BJ (cell line): Measurements from ENCODE around the gene ANKRD44. TPM values are rescaled to one million over a fixed set of nuclear protein-coding genes. Genes with fewer than 3 reads are reported as not detected.

Source experiments
- CTCF ChIA-PET: fragments of 350-600 bp; formaldehyde crosslinking; extraction: SDS; loops from one replicate; lab custom pipeline; 2021; ENCODE audit warnings: antibody characterized with exemption, inconsistent platforms; lab: Yijun Ruan, JAX
- POLR2A ChIA-PET: fragments of 300-600 bp; sonication (Branson Sonifier 250); formaldehyde crosslinking; extraction: SDS; loops from one replicate; lab custom pipeline; 2021; ENCODE audit warnings: antibody characterized with exemption; lab: Charles Lee
- DNase-seq: peaks from one replicate; pipeline ENCODE4 v3.0.0-alpha.2; 2011; ENCODE audit warnings: low read depth
- H3K27me3 ChIP-seq: 2 replicates; pipeline ENCODE4 v1.6.0; 2011; ENCODE audit warnings: low read length; ENCODE audit not compliant: control insufficient read depth, insufficient read depth
- H3K36me3 ChIP-seq: 2 replicates; pipeline ENCODE4 v1.5.1; 2011; ENCODE audit warnings: low read length; ENCODE audit not compliant: control insufficient read depth, insufficient read depth
- H3K4me3 ChIP-seq: 2 replicates; pipeline ENCODE4 v1.5.1; 2011; ENCODE audit warnings: low read depth, mild to moderate bottlenecking, control low read depth, low read length
- CTCF ChIP-seq: IDR thresholded peaks from 2 replicates; pipeline ENCODE4 v1.5.1; 2011; ENCODE audit warnings: low read depth, mild to moderate bottlenecking, control low read depth, inconsistent platforms, low read length, moderate library complexity; ENCODE audit not compliant: insufficient read depth
- polyA plus RNA-seq: library from polyadenylated mRNA; depleted of rRNA; stranded (reverse); fragments of >200 nt; gene quantifications from 2 replicates; pipeline ENCODE4 v1.2.3, GENCODE V29; 2011

ANKRD44 gene
- polyA plus RNA-seq, 1 experiment = 12.4 TPM

- Histone ChIP-seq H3K4me3 (no peak overlapping the region), H3K36me3 (no peaks in the 10 kb centered on the region), H3K27me3 (no peaks in the 10 kb centered on the region)
- ChIA-PET POLR2A (no interaction called here), CTCF (interaction anchor here (0.6 to 2.0 kb wide), 4 partner anchors 7 to 21 kb away, joined by 3 to 4 read pairs (median 4); no protein-coding TSS in a partner anchor)
- DNase-seq = no peak
- TF ChIP-seq CTCF = no peak
These were observed 98.0 kb downstream of the ANKRD44 start for GRCh38 chr2:197212344-197213262.

- Histone ChIP-seq H3K27me3 (no peaks in the 10 kb centered on the region), H3K4me3 (no peak overlapping the region), H3K36me3 (no peaks in the 10 kb centered on the region)
- ChIA-PET CTCF (interaction anchor here (0.6 to 0.7 kb wide), 2 partner anchors 14 to 20 kb away, joined by 3 read pairs; no protein-coding TSS in a partner anchor), POLR2A (no interaction called here)
- DNase-seq = no peak
- no peak for TF ChIP-seq CTCF
These were observed 98.7 kb downstream of the ANKRD44 start for GRCh38 chr2:197211881-197212342.

- H3K27me3 ChIP-seq = no peaks in the 10 kb centered on the region
- H3K4me3 ChIP-seq = no peak overlapping the region
- TF ChIP-seq CTCF = no peak
- no peaks in the 10 kb centered on the region for H3K36me3 ChIP-seq
- ChIA-PET CTCF (no interaction called here), POLR2A (no interaction called here)
- no peak for DNase-seq
These were observed 100.2 kb downstream of the ANKRD44 start for GRCh38 chr2:197210430-197210829.

- Histone ChIP-seq H3K36me3 (no peaks in the 10 kb centered on the region), H3K27me3 (no peaks in the 10 kb centered on the region), H3K4me3 (no peak overlapping the region)
- CTCF ChIA-PET = no interaction called here
- POLR2A ChIA-PET = no interaction called here
- no peak for DNase-seq
- TF ChIP-seq CTCF = no peak
These were observed 100.7 kb downstream of the ANKRD44 start for GRCh38 chr2:197209742-197210408.

- H3K4me3 ChIP-seq = no peak overlapping the region
- POLR2A ChIA-PET = no interaction called here
- H3K27me3 ChIP-seq = no peaks in the 10 kb centered on the region
- no peak for DNase-seq
- TF ChIP-seq CTCF = no peak
- no peaks in the 10 kb centered on the region for H3K36me3 ChIP-seq
- CTCF ChIA-PET = no interaction called here
These were observed 101.3 kb downstream of the ANKRD44 start for GRCh38 chr2:197209246-197209645.
